IMR-90 (cell line): ENCODE data around the gene FAM120A. TPM values are rescaled to one million over a fixed set of nuclear protein-coding genes. Genes with fewer than 3 reads are reported as not detected.

Source experiments
- ATAC-seq: fragments of 200-7000 bp; cut with Tn5 transposase; 2 replicates; pipeline ENCODE4 v1.9.1; 2020; ENCODE audit warnings: low read depth, mild to moderate bottlenecking, moderate library complexity
- BruUV-seq: library from RNA; stranded (reverse); fragments of 400-500 nt; replicated peaks from 2 replicates; lab custom pipeline; 2021; lab: Mats Ljungman, UMichigan
- CTCF ChIA-PET: fragments of 300-600 bp; formaldehyde crosslinking; extraction: SDS; loops from one replicate; lab custom pipeline; 2021; ENCODE audit warnings: antibody characterized with exemption; lab: Yijun Ruan, JAX
- POLR2A ChIA-PET: fragments of 300-600 bp; sonication (Branson Sonifier 250); formaldehyde crosslinking; loops from one replicate; lab custom pipeline; 2022; ENCODE audit warnings: antibody characterized with exemption; ENCODE audit not compliant: unreplicated experiment; lab: Charles Lee
- DNase-seq: peaks from one replicate; pipeline ENCODE4 v3.0.0; 2013
- H2AFZ ChIP-seq: replicated peaks from 2 replicates; pipeline ENCODE3; 2013; ENCODE audit warnings: low read length, mild to moderate bottlenecking; ENCODE audit not compliant: poor library complexity
- H2AK5ac ChIP-seq: 2 replicates; pipeline ENCODE4 v1.6.1; 2013; ENCODE audit warnings: low read depth, low read length, inconsistent platforms
- H2AK9ac ChIP-seq: replicated peaks from 2 replicates; pipeline ENCODE3; 2013; ENCODE audit warnings: mild to moderate bottlenecking, low read depth, low read length, moderate library complexity; ENCODE audit not compliant: poor library complexity
- H2BK120ac ChIP-seq: 2 replicates; pipeline ENCODE4 v1.6.1; 2013; ENCODE audit warnings: low read depth, low read length, inconsistent platforms
- H2BK15ac ChIP-seq: 3 replicates; pipeline ENCODE4 v1.6.1; 2013; ENCODE audit warnings: low read depth, low read length, inconsistent platforms
- H2BK20ac ChIP-seq: 2 replicates; pipeline ENCODE4 v1.6.1; 2013; ENCODE audit warnings: low read depth, mild to moderate bottlenecking, inconsistent platforms, low read length, moderate library complexity
- H2BK5ac ChIP-seq: 2 replicates; pipeline ENCODE4 v1.6.1; 2013; ENCODE audit warnings: mild to moderate bottlenecking, low read depth, low read length, inconsistent platforms; ENCODE audit not compliant: poor library complexity, severe bottlenecking
- H3K14ac ChIP-seq: replicated peaks from 2 replicates; pipeline ENCODE4 v1.6.1; 2013; ENCODE audit warnings: low read depth, low read length, inconsistent platforms
- H3K18ac ChIP-seq: 2 replicates; pipeline ENCODE4 v1.6.1; 2013; ENCODE audit warnings: low read depth, low read length, control low read depth
- H3K23ac ChIP-seq: 2 replicates; pipeline ENCODE4 v1.6.1; 2013; ENCODE audit warnings: low read depth, low read length, inconsistent platforms
- H3K27ac ChIP-seq: 2 replicates; pipeline ENCODE4 v1.5.1; 2013; ENCODE audit warnings: mild to moderate bottlenecking, control low read depth, low read length; ENCODE audit not compliant: insufficient read depth
- H3K27me3 ChIP-seq: 2 replicates; pipeline ENCODE4 v1.6.1; 2013; ENCODE audit warnings: low read length; ENCODE audit not compliant: control insufficient read depth, insufficient read depth
- H3K36me3 ChIP-seq: 2 replicates; pipeline ENCODE4 v1.6.1; 2013; ENCODE audit warnings: low read length, mixed read lengths; ENCODE audit not compliant: control insufficient read depth, insufficient read depth
- H3K4ac ChIP-seq: 2 replicates; pipeline ENCODE4 v1.6.1; 2013; ENCODE audit warnings: low read depth, low read length, inconsistent platforms
- H3K4me1 ChIP-seq: 2 replicates; pipeline ENCODE4 v1.6.1; 2013; ENCODE audit warnings: low read length, mixed read lengths; ENCODE audit not compliant: control insufficient read depth, insufficient read depth
- H3K4me2 ChIP-seq: 2 replicates; pipeline ENCODE4 v1.6.1; 2013; ENCODE audit warnings: low read depth, mild to moderate bottlenecking, control low read depth, low read length, moderate library complexity
- H3K4me3 ChIP-seq: 2 replicates; pipeline ENCODE4 v1.5.1; 2013; ENCODE audit warnings: low read depth, mild to moderate bottlenecking, control low read depth, low read length, moderate library complexity; ENCODE audit not compliant: insufficient read depth
- H3K56ac ChIP-seq: 2 replicates; pipeline ENCODE4 v1.6.1; 2013; ENCODE audit warnings: low read length, inconsistent platforms; ENCODE audit not compliant: insufficient read depth; ENCODE audit errors: extremely low read depth
- H3K79me1 ChIP-seq, 2 experiments: 2 replicates each; pipeline ENCODE4 v1.6.1; 2013; ENCODE audit warnings: low read length in 2 of 2, inconsistent platforms in 1 of 2, low read depth in 1 of 2
- H3K9ac ChIP-seq: 2 replicates; pipeline ENCODE4 v1.6.1; 2013; ENCODE audit warnings: low read depth, low read length, control low read depth
- H3K9me1 ChIP-seq: 2 replicates; pipeline ENCODE4 v1.6.1; 2013; ENCODE audit warnings: low read length, inconsistent platforms; ENCODE audit not compliant: insufficient read depth
- H3K9me3 ChIP-seq: 2 replicates; pipeline ENCODE4 v1.6.1; 2013; ENCODE audit warnings: low read length; ENCODE audit not compliant: control insufficient read depth, insufficient read depth
- H4K20me1 ChIP-seq: 2 replicates; pipeline ENCODE4 v1.6.1; 2013; ENCODE audit warnings: low read length, inconsistent platforms; ENCODE audit not compliant: insufficient read depth
- H4K5ac ChIP-seq: 2 replicates; pipeline ENCODE4 v1.6.1; 2013; ENCODE audit warnings: mild to moderate bottlenecking, low read depth, low read length, control low read depth
- H4K8ac ChIP-seq, 2 experiments: 2 replicates each; pipeline ENCODE4 v1.6.1; 2013; ENCODE audit warnings: low read depth in 2 of 2, low read length in 2 of 2, control low read depth in 1 of 2, inconsistent platforms in 1 of 2
- H4K91ac ChIP-seq: 2 replicates; pipeline ENCODE4 v1.6.1; 2013; ENCODE audit warnings: low read depth, low read length, inconsistent platforms; ENCODE audit not compliant: insufficient read depth
- BHLHE40 ChIP-seq: fragments of 150-350 bp; IDR thresholded peaks from 2 replicates; pipeline ENCODE4 v1.6.1; 2016; ENCODE audit warnings: mild to moderate bottlenecking, low read depth, low read length
- CEBPB ChIP-seq: IDR thresholded peaks from 2 replicates; pipeline ENCODE4 v1.6.1; 2012; ENCODE audit warnings: low read depth, low read length, improper control_type of control experiment
- CTCF ChIP-seq: conservative IDR thresholded peaks from 2 replicates; pipeline ENCODE4 v1.5.1; 2012; ENCODE audit warnings: mild to moderate bottlenecking, low read depth, low read length, improper control_type of control experiment
- FOS ChIP-seq: fragments of 150-350 bp; IDR thresholded peaks from 2 replicates; pipeline ENCODE4 v1.6.1; 2016; ENCODE audit warnings: low read depth, low read length
- MAFK ChIP-seq: IDR thresholded peaks from 2 replicates; pipeline ENCODE4 v1.6.1; 2012; ENCODE audit warnings: low read depth, low read length, improper control_type of control experiment
- MXI1 ChIP-seq: IDR thresholded peaks from 2 replicates; pipeline ENCODE4 v1.6.1; 2012; ENCODE audit warnings: low read depth, mild to moderate bottlenecking, low read length, moderate library complexity, borderline replicate concordance
- NFE2L2 ChIP-seq: fragments of 150-350 bp; IDR thresholded peaks from 2 replicates; pipeline ENCODE4 v1.6.1; 2016; ENCODE audit warnings: low read depth, mild to moderate bottlenecking, low read length
- POLR2A ChIP-seq: IDR thresholded peaks from 2 replicates; pipeline ENCODE4 v1.6.1; 2012; ENCODE audit warnings: mild to moderate bottlenecking, low read depth, low read length
- RAD21 ChIP-seq: IDR thresholded peaks from 2 replicates; pipeline ENCODE4 v1.6.1; 2012; ENCODE audit warnings: low read length, improper control_type of control experiment
- RCOR1 ChIP-seq: IDR thresholded peaks from 2 replicates; pipeline ENCODE4 v1.6.1; 2012; ENCODE audit warnings: mild to moderate bottlenecking, low read length, improper control_type of control experiment; ENCODE audit not compliant: insufficient replicate concordance
- RFX5 ChIP-seq: IDR thresholded peaks from 2 replicates; pipeline ENCODE4 v1.8.0; 2012; ENCODE audit warnings: low read depth, mild to moderate bottlenecking, low read length, moderate library complexity
- SMC3 ChIP-seq: fragments of 150-350 bp; IDR thresholded peaks from 2 replicates; pipeline ENCODE4 v1.6.1; 2016; ENCODE audit warnings: low read depth, mild to moderate bottlenecking, antibody characterized with exemption, low read length, moderate library complexity
- whole genome bisulfite sequencing, 2 experiments: methylation state at CpG; one replicate each; pipeline versions ENCODE4 v1.1.5 to v1.1.7; 2013; ENCODE audit warnings: missing lambda C conversion rate in 2 of 2; ENCODE audit not compliant: insufficient read length in 1 of 2; ENCODE audit errors: extremely low coverage in 2 of 2; 5-methylcytosine and 5-hydroxymethylcytosine counted together
- dilution Hi-C: fragments of 300-500 bp; cut with HindIII; formaldehyde crosslinking; loops from one replicate; pipeline ENCODE4 v1.14.3; 2018; ENCODE audit warnings: low sequenced_read_pairs; ENCODE audit not compliant: unreplicated experiment
- in situ Hi-C: fragments of 300-500 bp; cut with MboI; formaldehyde crosslinking; loops from 3 replicates; pipeline ENCODE4 v1.14.3; 2019; ENCODE audit warnings: low sequenced_read_pairs, inconsistent platforms, mixed read lengths
- intact Hi-C: fragments of 100-400 bp; cut with micrococcal nuclease; formaldehyde crosslinking; loops from 2 replicates; pipeline ENCODE4 v1.10.0; 2022
- polyA plus RNA-seq, 3 experiments: library from polyadenylated mRNA; depleted of rRNA; stranded (reverse); fragments of >200 nt; gene quantifications; 2 replicates each; pipeline ENCODE4 v1.2.3, GENCODE V29; 2012; ENCODE audit warnings: low replicate concordance in 1 of 3
- total RNA-seq: library from RNA; depleted of rRNA; stranded (reverse); fragments of >200 nt; gene quantifications from 2 replicates; pipeline ENCODE4 v1.2.3, GENCODE V29; 2012

The FAM120A gene
- total and polyA plus RNA-seq, 2 of the 4 experiments (the other 2 are of a cell fraction), result 61.6 to 75.1 TPM

DNA sequence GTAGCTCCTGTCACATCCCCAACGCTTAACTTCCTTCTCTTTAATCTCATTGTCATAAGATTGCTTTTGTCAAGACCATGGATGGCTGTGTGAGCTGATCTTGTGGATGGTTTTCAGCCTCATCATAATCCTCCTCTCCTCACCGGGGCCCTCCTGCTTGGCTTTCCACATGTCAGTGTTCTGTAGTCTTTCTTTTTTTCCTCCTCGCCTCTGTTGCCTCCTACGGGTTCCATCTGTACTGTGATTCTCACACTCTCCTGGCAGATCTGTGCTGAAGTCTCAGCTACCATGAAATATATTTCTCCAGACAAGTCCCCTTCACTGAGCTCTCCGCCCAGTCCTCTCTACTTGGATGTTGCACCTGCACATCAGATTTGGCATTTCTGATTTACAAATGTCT lies 36.8 kb downstream of the FAM120A start:
- BruUV-seq, result no TSS peak
- H3K14ac ChIP-seq, result no peak overlapping the region
- H3K79me1 ChIP-seq, result peaks cover 54 to 78% of the 10 kb centered on the region in 2 experiments
- no peak overlapping the region for H2BK15ac ChIP-seq
- H3K27me3 ChIP-seq, result no peaks in the 10 kb centered on the region
- ChIA-PET POLR2A (interaction anchor here (0.5 kb wide), 1 partner anchor 17 kb away, joined by 9 read pairs; no protein-coding TSS in a partner anchor), CTCF (no interaction called here)
- intact Hi-C loops (no loop called here), in situ Hi-C loops (no loop called here), dilution Hi-C loops (no loop called here)
- H2AK5ac ChIP-seq, result no peak overlapping the region
- H3K23ac ChIP-seq, result no peak overlapping the region
- no peak overlapping the region for H2AFZ ChIP-seq
- no peaks in the 10 kb centered on the region for H3K9me3 ChIP-seq
- peaks cover 3% of the 10 kb centered on the region; the same call in 1 of the 2 replicates for H3K4me1 ChIP-seq
- no peak overlapping the region for H3K4me2 ChIP-seq
- no peak for ATAC-seq
- H4K8ac ChIP-seq, result no peak overlapping the region
- H3K18ac ChIP-seq, result no peak overlapping the region
- no peak overlapping the region for H4K91ac ChIP-seq
- peaks cover 10% of the 10 kb centered on the region for H3K9me1 ChIP-seq
- H2AK9ac ChIP-seq, result no peak overlapping the region
- no peak overlapping the region for H3K27ac ChIP-seq
- no peak overlapping the region for H2BK120ac ChIP-seq
- no peak overlapping the region for H3K9ac ChIP-seq
- no peak overlapping the region for H2BK5ac ChIP-seq
- H3K4ac ChIP-seq, result no peak overlapping the region
- no peak overlapping the region for H3K56ac ChIP-seq
- no peak overlapping the region for H4K5ac ChIP-seq
- DNase-seq, result no peak
- WGBS, 2 experiments, result 90% methylated on average over 3 of the region's 5 CpGs; no CpG with 5 or more reads in 1 of the 2 experiments
- no peak overlapping the region for H2BK20ac ChIP-seq
- TF ChIP-seq MAFK (no peak), POLR2A (no peak), RFX5 (no peak), NFE2L2 (no peak), RAD21 (no peak), RCOR1 (no peak), CTCF (no peak), FOS (no peak), BHLHE40 (no peak), SMC3 (no peak), MXI1 (no peak), CEBPB (no peak)
- H4K20me1 ChIP-seq, result peaks cover 8% of the 10 kb centered on the region
- H3K4me3 ChIP-seq, result no peak overlapping the region
- peaks cover 15% of the 10 kb centered on the region for H3K36me3 ChIP-seq
